K562 (cell line): Measurements from ENCODE around the gene PAQR4. TPM values are rescaled to one million over a fixed set of nuclear protein-coding genes. Genes with fewer than 3 reads are reported as not detected.

Source experiments
- CAMTA2 ChIP-seq: fragments of 250-450 bp; sonication (Bioruptor Pico); conservative IDR thresholded peaks from 2 replicates; pipeline ENCODE4 v1.5.1; 2022
- DIDO1 ChIP-seq: fragments of 450-650 bp; IDR thresholded peaks from 2 replicates; pipeline ENCODE4 v1.6.1; 2016; ENCODE audit warnings: low read depth, missing biosample characterization, missing genetic modification characterization
- EHMT2 ChIP-seq: fragments of 450-650 bp; IDR thresholded peaks from 2 replicates; pipeline ENCODE4 v1.6.1; 2018; ENCODE audit warnings: antibody characterized with exemption
- ESRRA ChIP-seq: fragments of 450-650 bp; IDR thresholded peaks from 2 replicates; pipeline ENCODE4 v1.6.1; 2014; ENCODE audit warnings: low read depth, mild to moderate bottlenecking, moderate library complexity, borderline replicate concordance
- ETS2 ChIP-seq: IDR thresholded peaks from 2 replicates; pipeline ENCODE4 v1.6.1; 2016; ENCODE audit warnings: borderline replicate concordance, missing genetic modification characterization, mild to moderate bottlenecking, moderate library complexity, missing compliant biosample characterization; ENCODE audit not compliant: poor library complexity, severe bottlenecking
- ETV1 ChIP-seq: fragments of 450-650 bp; conservative IDR thresholded peaks from 2 replicates; pipeline ENCODE4 v1.6.1; 2016; ENCODE audit warnings: missing genetic modification characterization, control low read depth, low read depth, missing compliant biosample characterization
- HMG20A ChIP-seq: fragments of 450-650 bp; formaldehyde crosslinking; conservative IDR thresholded peaks from 2 replicates; pipeline ENCODE4 v1.4.0; 2020; ENCODE audit warnings: mild to moderate bottlenecking, mixed read lengths
- MEF2D ChIP-seq: conservative IDR thresholded peaks from 2 replicates; pipeline ENCODE4 v1.6.1; 2016; ENCODE audit warnings: low read depth, missing genetic modification characterization, missing compliant biosample characterization
- PHF20 ChIP-seq: fragments of 450-650 bp; IDR thresholded peaks from 2 replicates; pipeline ENCODE4 v1.6.1; 2018; ENCODE audit not compliant: partially characterized antibody
- RBBP5 ChIP-seq: fragments of 200-600 bp; sonication (generic); IDR thresholded peaks from 2 replicates; pipeline ENCODE4 v1.6.1; 2012; ENCODE audit warnings: borderline replicate concordance, mild to moderate bottlenecking, low read length, control low read depth, inconsistent platforms; ENCODE audit not compliant: insufficient read depth, poor library complexity, severe bottlenecking
- RBM14 ChIP-seq: fragments of 200-400 bp; formaldehyde crosslinking; IDR thresholded peaks from 2 replicates; pipeline ENCODE4 v1.6.1; 2018; ENCODE audit warnings: low read depth, mild to moderate bottlenecking, low read length, moderate library complexity, borderline replicate concordance; ENCODE audit not compliant: insufficient read depth
- RCOR1 ChIP-seq, 2 experiments: IDR thresholded peaks; 2 replicates each; pipeline ENCODE4 v1.6.1; 2012; ENCODE audit warnings: low read depth in 2 of 2, low read length in 2 of 2, borderline replicate concordance in 1 of 2, improper control_type of control experiment in 1 of 2
- USF1 ChIP-seq: sonication (generic); formaldehyde crosslinking; IDR thresholded peaks from 2 replicates; pipeline ENCODE4 v1.9.0; 2022; ENCODE audit warnings: mild to moderate bottlenecking, missing genetic modification reagents
- YY1 ChIP-seq, 3 experiments: IDR thresholded peaks; 2 replicates each; pipeline ENCODE4 v1.6.1; 2011; ENCODE audit warnings: low read length in 2 of 3, mild to moderate bottlenecking in 2 of 3, moderate library complexity in 2 of 3, borderline replicate concordance in 1 of 3, control low read depth in 1 of 3, low read depth in 1 of 3; ENCODE audit not compliant: insufficient read depth in 3 of 3, insufficient replicate concordance in 2 of 3, control insufficient read depth in 1 of 3, insufficient read length in 1 of 3; ENCODE audit errors: extremely low read depth in 1 of 3
- ZBTB43 ChIP-seq: sonication (generic); formaldehyde crosslinking; IDR thresholded peaks from 2 replicates; pipeline ENCODE4 v1.8.0; 2023; ENCODE audit warnings: mild to moderate bottlenecking, missing genetic modification reagents
- ZFP36 ChIP-seq: fragments of 150-350 bp; IDR thresholded peaks from 2 replicates; pipeline ENCODE4 v1.6.1; 2018; ENCODE audit warnings: low read length, low read depth; ENCODE audit not compliant: partially characterized antibody
- ZFX ChIP-seq: sonication (generic); formaldehyde crosslinking; IDR thresholded peaks from 2 replicates; pipeline ENCODE4 v1.8.0; 2022; ENCODE audit warnings: mild to moderate bottlenecking, missing genetic modification reagents, moderate library complexity
- ZNF395 ChIP-seq: fragments of 200-800 bp; sonication (Bioruptor generic); IDR thresholded peaks from 2 replicates; pipeline ENCODE4 v1.6.1; 2017; ENCODE audit warnings: missing genetic modification characterization, missing compliant biosample characterization
- ZNF655 ChIP-seq: fragments of 250-450 bp; sonication (Bioruptor Pico); IDR thresholded peaks from 2 replicates; pipeline ENCODE4 v1.5.0; 2021
- ZNF699 ChIP-seq: fragments of 250-450 bp; sonication (Bioruptor Pico); IDR thresholded peaks from 2 replicates; pipeline ENCODE4 v1.8.0; 2021; ENCODE audit warnings: mild to moderate bottlenecking, moderate library complexity; ENCODE audit not compliant: insufficient replicate concordance
- polyA plus RNA-seq, 8 experiments: library from polyadenylated mRNA; depleted of rRNA in 4 of 8; stranded (reverse) in 5 of 8; unstranded in 3 of 8; fragments of >200 nt; fragmentation: Nextera tagmentation in 2 of 8; fragmentation: Illumina TruSeq in 1 of 8; extraction: Ambion mirVana in 2 of 8; extraction: Trizol in 1 of 8; gene quantifications; 2 replicates each; pipeline versions ENCODE4 v1.2.1 to v1.2.3, GENCODE V29; 2011 to 2014; ENCODE audit warnings: inconsistent platforms in 1 of 8, missing spikeins in 1 of 8
- total RNA-seq, 7 experiments: library from RNA; depleted of rRNA in 6 of 7; stranded (reverse); fragments of >200 nt in 6 of 7; fragmentation: Illumina TruSeq in 2 of 7; extraction: Trizol in 2 of 7; gene quantifications; 2 replicates each; pipeline versions ENCODE4 v1.2.1 to v1.2.3, GENCODE V29; 2011 to 2021; ENCODE audit warnings: low replicate concordance in 1 of 7
- TF ChIP-seq, protein P1 (sequence below): sonication (generic); IDR thresholded peaks from 2 replicates; pipeline ENCODE4 v1.6.1; 2016

Gene PAQR4
- total and polyA plus RNA-seq, 9 of the 15 experiments (the other 6 are each of a cell fraction or from before 2014, with no cell fraction given) = 0.62 to 40.4 (median 19.5) TPM

DNA sequence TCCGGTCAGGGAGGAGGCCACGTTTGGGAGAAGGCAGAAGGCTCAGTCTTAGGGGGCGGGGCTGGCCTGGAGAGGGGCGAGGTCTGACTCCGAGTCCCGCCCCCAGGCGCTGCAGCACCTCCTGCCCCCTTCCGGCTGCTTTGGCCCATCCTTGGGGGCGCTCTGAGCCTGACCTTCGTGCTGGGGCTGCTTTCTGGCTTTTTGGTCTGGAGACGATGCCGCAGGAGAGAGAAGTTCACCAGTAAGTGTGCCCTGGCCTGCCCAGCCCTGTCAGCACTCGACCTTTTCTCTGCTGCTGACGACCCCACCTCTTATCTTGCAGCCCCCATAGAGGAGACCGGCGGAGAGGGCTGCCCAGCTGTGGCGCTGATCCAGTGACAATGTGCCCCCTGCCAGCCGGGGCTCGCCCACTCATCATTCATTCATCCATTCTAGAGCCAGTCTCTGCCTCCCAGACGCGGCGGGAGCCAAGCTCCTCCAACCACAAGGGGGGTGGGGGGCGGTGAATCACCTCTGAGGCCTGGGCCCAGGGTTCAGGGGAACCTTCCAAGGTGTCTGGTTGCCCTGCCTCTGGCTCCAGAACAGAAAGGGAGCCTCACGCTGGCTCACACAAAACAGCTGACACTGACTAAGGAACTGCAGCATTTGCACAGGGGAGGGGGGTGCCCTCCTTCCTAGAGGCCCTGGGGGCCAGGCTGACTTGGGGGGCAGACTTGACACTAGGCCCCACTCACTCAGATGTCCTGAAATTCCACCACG lies 52.5 kb downstream of the PAQR4 start (continued):
- no peak for TF ChIP-seq MEF2D (tag)
- peak; percentile 32; the same call in 1 of the 2 replicates for TF ChIP-seq ESRRA
- TF ChIP-seq ZNF655 (CRISPR knock-in tag) = no peak
- no peak for TF ChIP-seq HMG20A (CRISPR knock-in tag)
- TF ChIP-seq ZNF699 (CRISPR knock-in tag) = no peak
- no peak for TF ChIP-seq ETS2
- TF ChIP-seq RBBP5 = no peak
- peak; percentile 38 for TF ChIP-seq ZFX (CRISPR knock-in tag)
- TF ChIP-seq ZBTB43 (CRISPR knock-in tag) = no peak
- TF ChIP-seq EHMT2 = no peak
- TF ChIP-seq, protein P1, sequence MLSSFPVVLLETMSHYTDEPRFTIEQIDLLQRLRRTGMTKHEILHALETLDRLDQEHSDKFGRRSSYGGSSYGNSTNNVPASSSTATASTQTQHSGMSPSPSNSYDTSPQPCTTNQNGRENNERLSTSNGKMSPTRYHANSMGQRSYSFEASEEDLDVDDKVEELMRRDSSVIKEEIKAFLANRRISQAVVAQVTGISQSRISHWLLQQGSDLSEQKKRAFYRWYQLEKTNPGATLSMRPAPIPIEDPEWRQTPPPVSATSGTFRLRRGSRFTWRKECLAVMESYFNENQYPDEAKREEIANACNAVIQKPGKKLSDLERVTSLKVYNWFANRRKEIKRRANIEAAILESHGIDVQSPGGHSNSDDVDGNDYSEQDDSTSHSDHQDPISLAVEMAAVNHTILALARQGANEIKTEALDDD = no peak
- peak; percentile 36 for TF ChIP-seq USF1 (CRISPR knock-in tag)
- no peak for TF ChIP-seq PHF20
- TF ChIP-seq ZFP36 = no peak
- TF ChIP-seq ETV1 (tag) = no peak
- TF ChIP-seq YY1 (IDR thresholded peaks at IDR 0.05; ENCODE audit: borderline replicate concordance in 1 of 3, control insufficient read depth in 1 of 3, extremely low read depth in 1 of 3, insufficient read depth in 3 of 3, insufficient read length in 1 of 3, insufficient replicate concordance in 2 of 3, low read depth in 1 of 3, low read length in 2 of 3) = no peak
- TF ChIP-seq CAMTA2 (CRISPR knock-in tag) = no peak
- TF ChIP-seq ZNF395 = no peak
- TF ChIP-seq RBM14 = no peak
- no peak for TF ChIP-seq RCOR1 (IDR thresholded peaks at IDR 0.05; ENCODE audit: borderline replicate concordance in 1 of 2, low read depth in 2 of 2, low read length in 2 of 2)
- no peak for TF ChIP-seq DIDO1
